Measurements from ENCODE around the gene IRAK4. TPM values are rescaled to one million over a fixed set of nuclear protein-coding genes. Genes with fewer than 3 reads are reported as not detected.

Gene IRAK4
- total RNA-seq, 1 donor from 2014 or later = 7.5 TPM

- H3K9me3 Mint-ChIP-seq (ENCODE audit: low read depth) = no peaks in the 10 kb centered on the region
- H3K4me3 Mint-ChIP-seq (ENCODE audit: unreplicated experiment) = no peak overlapping the region
- H3K27ac Mint-ChIP-seq (ENCODE audit: unreplicated experiment) = no peak overlapping the region
- H3K4me1 Mint-ChIP-seq (ENCODE audit: low read depth) = peaks cover 4% of the 10 kb centered on the region
- DNase-seq (ENCODE audit: low spot score) = no peak
- no peaks in the 10 kb centered on the region for H3K27me3 Mint-ChIP-seq (ENCODE audit: low read depth)
- H3K36me3 Mint-ChIP-seq (ENCODE audit: low read depth) = peaks cover 6% of the 10 kb centered on the region
- TF ChIP-seq, protein P1, sequence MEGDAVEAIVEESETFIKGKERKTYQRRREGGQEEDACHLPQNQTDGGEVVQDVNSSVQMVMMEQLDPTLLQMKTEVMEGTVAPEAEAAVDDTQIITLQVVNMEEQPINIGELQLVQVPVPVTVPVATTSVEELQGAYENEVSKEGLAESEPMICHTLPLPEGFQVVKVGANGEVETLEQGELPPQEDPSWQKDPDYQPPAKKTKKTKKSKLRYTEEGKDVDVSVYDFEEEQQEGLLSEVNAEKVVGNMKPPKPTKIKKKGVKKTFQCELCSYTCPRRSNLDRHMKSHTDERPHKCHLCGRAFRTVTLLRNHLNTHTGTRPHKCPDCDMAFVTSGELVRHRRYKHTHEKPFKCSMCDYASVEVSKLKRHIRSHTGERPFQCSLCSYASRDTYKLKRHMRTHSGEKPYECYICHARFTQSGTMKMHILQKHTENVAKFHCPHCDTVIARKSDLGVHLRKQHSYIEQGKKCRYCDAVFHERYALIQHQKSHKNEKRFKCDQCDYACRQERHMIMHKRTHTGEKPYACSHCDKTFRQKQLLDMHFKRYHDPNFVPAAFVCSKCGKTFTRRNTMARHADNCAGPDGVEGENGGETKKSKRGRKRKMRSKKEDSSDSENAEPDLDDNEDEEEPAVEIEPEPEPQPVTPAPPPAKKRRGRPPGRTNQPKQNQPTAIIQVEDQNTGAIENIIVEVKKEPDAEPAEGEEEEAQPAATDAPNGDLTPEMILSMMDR (IDR thresholded peaks at IDR 0.05) = no peak
Observed at GRCh38 chr12:43789941-43790340, 31.2 kb downstream of the IRAK4 start.

DNA sequence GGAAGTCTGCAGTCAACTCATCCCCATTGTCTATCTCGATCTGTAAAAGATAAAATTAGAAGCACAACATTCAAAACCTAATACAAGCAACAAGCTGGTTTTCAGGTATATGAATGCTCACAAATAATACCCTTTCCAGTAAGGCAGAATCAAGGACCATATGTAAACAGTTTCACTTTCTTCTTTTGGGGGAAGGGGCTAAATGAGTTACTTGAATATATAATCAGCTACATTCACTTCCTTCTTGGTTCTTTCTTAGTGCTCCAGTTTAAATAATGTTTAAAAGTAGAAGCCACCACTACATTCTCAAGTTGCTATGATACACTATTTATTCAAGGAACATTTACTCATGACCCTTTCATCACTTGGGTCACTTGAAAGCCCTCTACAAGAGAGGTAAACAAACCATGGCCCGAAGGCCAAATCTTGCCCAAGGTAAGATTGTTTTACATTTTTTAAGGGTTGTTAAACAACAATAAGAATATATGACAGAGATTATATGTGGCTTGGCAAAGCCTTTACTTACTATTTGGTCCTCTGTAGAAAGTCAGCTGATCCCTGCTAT is 37.0 kb downstream of the IRAK4 start:
- TF ChIP-seq, protein P1 (IDR thresholded peaks at IDR 0.05) = no peak
- peaks cover 18% of the 10 kb centered on the region for H3K36me3 Mint-ChIP-seq (ENCODE audit: low read depth)
- H3K27ac Mint-ChIP-seq (ENCODE audit: unreplicated experiment) = no peak overlapping the region
- no peaks in the 10 kb centered on the region for H3K9me3 Mint-ChIP-seq (ENCODE audit: low read depth)
- DNase-seq (ENCODE audit: low spot score) = no peak
- no peaks in the 10 kb centered on the region for H3K27me3 Mint-ChIP-seq (ENCODE audit: low read depth)
- H3K4me3 Mint-ChIP-seq (ENCODE audit: unreplicated experiment) = no peak overlapping the region
- H3K4me1 Mint-ChIP-seq (ENCODE audit: low read depth) = no peaks in the 10 kb centered on the region

- no peaks in the 10 kb centered on the region for H3K27me3 Mint-ChIP-seq (ENCODE audit: low read depth)
- DNase-seq (ENCODE audit: low spot score) = no peak
- TF ChIP-seq, protein P1 (IDR thresholded peaks at IDR 0.05) = no peak
- peaks cover 21% of the 10 kb centered on the region for H3K36me3 Mint-ChIP-seq (ENCODE audit: low read depth)
- H3K9me3 Mint-ChIP-seq (ENCODE audit: low read depth) = no peaks in the 10 kb centered on the region
- H3K4me1 Mint-ChIP-seq (ENCODE audit: low read depth) = no peaks in the 10 kb centered on the region
- no peak overlapping the region for H3K4me3 Mint-ChIP-seq (ENCODE audit: unreplicated experiment)
- no peak overlapping the region for H3K27ac Mint-ChIP-seq (ENCODE audit: unreplicated experiment)
Observed at GRCh38 chr12:43797561-43798217, 38.9 kb downstream of the IRAK4 start.

GRCh38 chr12:43805149-43805859 is 46.6 kb downstream of the IRAK4 start:
- TF ChIP-seq, protein P1 (IDR thresholded peaks at IDR 0.05) = no peak
- H3K4me3 Mint-ChIP-seq (ENCODE audit: unreplicated experiment) = peak overlapping the region; percentile 99
- H3K36me3 Mint-ChIP-seq (ENCODE audit: low read depth) = peaks cover 7% of the 10 kb centered on the region
- H3K27ac Mint-ChIP-seq (ENCODE audit: unreplicated experiment) = peak overlapping the region; percentile 93
- DNase-seq (ENCODE audit: low spot score) = no peak
- peaks cover 26% of the 10 kb centered on the region for H3K4me1 Mint-ChIP-seq (ENCODE audit: low read depth)
- no peaks in the 10 kb centered on the region for H3K9me3 Mint-ChIP-seq (ENCODE audit: low read depth)
- H3K27me3 Mint-ChIP-seq (ENCODE audit: low read depth) = no peaks in the 10 kb centered on the region

GRCh38 chr12:43805860-43806736 is 47.3 kb downstream of the IRAK4 start, which contains the start of gene TWF1:
TSS of gene TWF1 (minus strand) at chr12:43806317. CDS start at chr12:43806245, 72 bp downstream.
- TF ChIP-seq, protein P1 (IDR thresholded peaks at IDR 0.05) = peak; percentile 73
- DNase-seq (ENCODE audit: low spot score) = peak; percentile 95
- peaks cover 5% of the 10 kb centered on the region for H3K36me3 Mint-ChIP-seq (ENCODE audit: low read depth)
- peaks cover 26% of the 10 kb centered on the region for H3K4me1 Mint-ChIP-seq (ENCODE audit: low read depth)
- peak within 1 kb of the TSS; percentile 100 for H3K27ac Mint-ChIP-seq (ENCODE audit: unreplicated experiment)
- H3K4me3 Mint-ChIP-seq (ENCODE audit: unreplicated experiment) = peak within 1 kb of the TSS; percentile 99
- H3K9me3 Mint-ChIP-seq (ENCODE audit: low read depth) = no peaks in the 10 kb centered on the region
- H3K27me3 Mint-ChIP-seq (ENCODE audit: low read depth) = no peaks in the 10 kb centered on the region

Measured in chondrocyte (in vitro differentiated cells).